ENCODE results near the gene KLF7. TPM values are rescaled to one million over a fixed set of nuclear protein-coding genes. Genes with fewer than 3 reads are reported as not detected.

The KLF7 gene
- polyA plus RNA-seq, 2 of the 4 experiments (the other 2 are of a cell fraction): 17.8 to 29.8 TPM

DNA sequence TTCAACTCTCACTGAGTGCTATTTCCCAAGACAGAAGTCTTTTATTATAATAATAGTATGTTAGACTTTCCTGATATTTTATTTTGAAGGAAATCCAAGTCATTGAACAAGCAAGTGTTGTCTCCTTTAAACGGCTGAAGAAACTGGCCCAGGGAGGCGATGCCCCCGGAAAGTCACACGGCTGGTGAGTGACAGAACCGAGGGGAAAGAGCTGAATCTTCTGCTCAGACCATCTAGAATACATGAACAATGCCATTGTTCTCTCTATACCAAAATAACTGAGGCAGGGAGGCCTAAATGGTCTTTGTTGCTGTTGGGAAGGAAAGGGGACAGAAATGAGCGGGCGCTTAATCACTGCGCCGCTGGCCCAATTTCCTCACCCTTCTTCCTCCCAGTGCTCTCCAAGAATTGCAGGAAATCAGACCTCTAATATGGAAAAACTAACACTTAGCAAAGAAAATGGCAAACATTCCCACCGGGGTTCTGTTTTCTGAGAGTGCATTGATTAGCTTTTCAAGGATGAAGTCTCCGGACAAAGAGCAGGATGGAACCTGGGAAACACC lies 101.5 kb downstream of the KLF7 start:
- ChIA-PET CTCF (interaction anchor here (1.2 to 1.4 kb wide), 2 partner anchors 9 to 12 kb away, joined by 3 read pairs; no protein-coding TSS in a partner anchor), POLR2A (no interaction called here)
- FAIRE-seq: no peak
- TF ChIP-seq RCOR1 (IDR thresholded peaks at IDR 0.05; ENCODE audit: low read depth, low read length) (no peak), RAD21 (conservative IDR thresholded peaks at IDR 0.05 in 1 of 2, IDR thresholded peaks at IDR 0.05 in 1 of 2) (no peak), HEYL (CRISPR knock-in tag; IDR thresholded peaks at IDR 0.05) (no peak), HOXA7 (CRISPR knock-in tag; IDR thresholded peaks at IDR 0.05) (no peak), FOSB (CRISPR knock-in tag; IDR thresholded peaks at IDR 0.05) (no peak), POLR2A (IDR thresholded peaks at IDR 0.05; ENCODE audit: low read length) (no peak), EP300 (IDR thresholded peaks at IDR 0.05) (no peak), CBX2 (IDR thresholded peaks at IDR 0.05; ENCODE audit: borderline replicate concordance, low read depth) (no peak), CEBPB (IDR thresholded peaks at IDR 0.05) (no peak), MAZ (IDR thresholded peaks at IDR 0.05; ENCODE audit: borderline replicate concordance, low read depth, low read length) (no peak)
- H3K4me3 ChIP-seq: no peak overlapping the region
- H3K27ac ChIP-seq: no peak overlapping the region
- DNase-seq (ENCODE audit: low read depth in 1 of 2, low spot score in 1 of 2): no peak
- no peak for ATAC-seq
- 73% methylated on average over 11 of the region's 11 CpGs for WGBS (ENCODE audit: missing lambda C conversion rate)
- H3K4me1 ChIP-seq: peaks cover 3% of the 10 kb centered on the region; the same call in 2 of the 3 replicates
- H3K4me2 ChIP-seq: no peak overlapping the region
- no peaks in the 10 kb centered on the region for H3K9me3 ChIP-seq

DNA sequence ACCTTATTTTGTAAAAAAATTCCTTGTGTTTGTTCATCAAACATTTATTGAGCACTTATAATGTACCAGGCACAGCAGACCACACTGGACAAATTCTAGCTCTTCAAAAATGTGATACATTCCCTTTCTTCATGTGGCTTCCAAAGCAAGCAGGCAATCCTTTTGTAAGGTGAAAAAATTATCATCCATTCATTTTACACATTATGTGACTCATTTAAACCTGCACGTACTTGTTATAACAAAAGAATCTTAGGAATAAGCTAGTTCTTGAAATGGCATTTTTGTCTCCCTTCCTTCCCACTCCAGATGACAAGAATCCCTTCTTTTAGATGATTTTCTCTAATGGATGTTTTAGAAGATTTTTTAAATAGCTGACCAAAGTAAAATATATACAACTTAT lies 104.6 kb downstream of the KLF7 start:
- DNase-seq (ENCODE audit: low read depth in 1 of 2, low spot score in 1 of 2): no peak
- TF ChIP-seq SREBF2 (IDR thresholded peaks at IDR 0.05) (no peak), CHD4 (IDR thresholded peaks at IDR 0.05; ENCODE audit: borderline replicate concordance) (no peak), CEBPB (IDR thresholded peaks at IDR 0.05) (no peak), RNF2 (IDR thresholded peaks at IDR 0.05; ENCODE audit: borderline replicate concordance, low read depth) (no peak), CBX8 (IDR thresholded peaks at IDR 0.05) (no peak), EP300 (IDR thresholded peaks at IDR 0.05) (no peak), FOSB (CRISPR knock-in tag; IDR thresholded peaks at IDR 0.05) (no peak), PHF8 (IDR thresholded peaks at IDR 0.05; ENCODE audit: borderline replicate concordance, low read depth) (no peak), SMC3 (IDR thresholded peaks at IDR 0.05) (no peak), HDAC2 (IDR thresholded peaks at IDR 0.05) (no peak), FOXS1 (CRISPR knock-in tag; IDR thresholded peaks at IDR 0.05) (no peak)
- TF ChIP-seq, protein P1, sequence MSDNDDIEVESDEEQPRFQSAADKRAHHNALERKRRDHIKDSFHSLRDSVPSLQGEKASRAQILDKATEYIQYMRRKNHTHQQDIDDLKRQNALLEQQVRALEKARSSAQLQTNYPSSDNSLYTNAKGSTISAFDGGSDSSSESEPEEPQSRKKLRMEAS (IDR thresholded peaks at IDR 0.05): no peak
- TF ChIP-seq, protein P2, sequence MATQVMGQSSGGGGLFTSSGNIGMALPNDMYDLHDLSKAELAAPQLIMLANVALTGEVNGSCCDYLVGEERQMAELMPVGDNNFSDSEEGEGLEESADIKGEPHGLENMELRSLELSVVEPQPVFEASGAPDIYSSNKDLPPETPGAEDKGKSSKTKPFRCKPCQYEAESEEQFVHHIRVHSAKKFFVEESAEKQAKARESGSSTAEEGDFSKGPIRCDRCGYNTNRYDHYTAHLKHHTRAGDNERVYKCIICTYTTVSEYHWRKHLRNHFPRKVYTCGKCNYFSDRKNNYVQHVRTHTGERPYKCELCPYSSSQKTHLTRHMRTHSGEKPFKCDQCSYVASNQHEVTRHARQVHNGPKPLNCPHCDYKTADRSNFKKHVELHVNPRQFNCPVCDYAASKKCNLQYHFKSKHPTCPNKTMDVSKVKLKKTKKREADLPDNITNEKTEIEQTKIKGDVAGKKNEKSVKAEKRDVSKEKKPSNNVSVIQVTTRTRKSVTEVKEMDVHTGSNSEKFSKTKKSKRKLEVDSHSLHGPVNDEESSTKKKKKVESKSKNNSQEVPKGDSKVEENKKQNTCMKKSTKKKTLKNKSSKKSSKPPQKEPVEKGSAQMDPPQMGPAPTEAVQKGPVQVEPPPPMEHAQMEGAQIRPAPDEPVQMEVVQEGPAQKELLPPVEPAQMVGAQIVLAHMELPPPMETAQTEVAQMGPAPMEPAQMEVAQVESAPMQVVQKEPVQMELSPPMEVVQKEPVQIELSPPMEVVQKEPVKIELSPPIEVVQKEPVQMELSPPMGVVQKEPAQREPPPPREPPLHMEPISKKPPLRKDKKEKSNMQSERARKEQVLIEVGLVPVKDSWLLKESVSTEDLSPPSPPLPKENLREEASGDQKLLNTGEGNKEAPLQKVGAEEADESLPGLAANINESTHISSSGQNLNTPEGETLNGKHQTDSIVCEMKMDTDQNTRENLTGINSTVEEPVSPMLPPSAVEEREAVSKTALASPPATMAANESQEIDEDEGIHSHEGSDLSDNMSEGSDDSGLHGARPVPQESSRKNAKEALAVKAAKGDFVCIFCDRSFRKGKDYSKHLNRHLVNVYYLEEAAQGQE (IDR thresholded peaks at IDR 0.05): no peak
- TF ChIP-seq, protein P3, sequence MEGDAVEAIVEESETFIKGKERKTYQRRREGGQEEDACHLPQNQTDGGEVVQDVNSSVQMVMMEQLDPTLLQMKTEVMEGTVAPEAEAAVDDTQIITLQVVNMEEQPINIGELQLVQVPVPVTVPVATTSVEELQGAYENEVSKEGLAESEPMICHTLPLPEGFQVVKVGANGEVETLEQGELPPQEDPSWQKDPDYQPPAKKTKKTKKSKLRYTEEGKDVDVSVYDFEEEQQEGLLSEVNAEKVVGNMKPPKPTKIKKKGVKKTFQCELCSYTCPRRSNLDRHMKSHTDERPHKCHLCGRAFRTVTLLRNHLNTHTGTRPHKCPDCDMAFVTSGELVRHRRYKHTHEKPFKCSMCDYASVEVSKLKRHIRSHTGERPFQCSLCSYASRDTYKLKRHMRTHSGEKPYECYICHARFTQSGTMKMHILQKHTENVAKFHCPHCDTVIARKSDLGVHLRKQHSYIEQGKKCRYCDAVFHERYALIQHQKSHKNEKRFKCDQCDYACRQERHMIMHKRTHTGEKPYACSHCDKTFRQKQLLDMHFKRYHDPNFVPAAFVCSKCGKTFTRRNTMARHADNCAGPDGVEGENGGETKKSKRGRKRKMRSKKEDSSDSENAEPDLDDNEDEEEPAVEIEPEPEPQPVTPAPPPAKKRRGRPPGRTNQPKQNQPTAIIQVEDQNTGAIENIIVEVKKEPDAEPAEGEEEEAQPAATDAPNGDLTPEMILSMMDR (IDR thresholded peaks at IDR 0.05): no peak
- H3K9me3 ChIP-seq: no peaks in the 10 kb centered on the region
- ChIA-PET CTCF (interaction anchor here (0.7 kb wide), 1 partner anchor 412 kb away, joined by 3 read pairs; no protein-coding TSS in a partner anchor), POLR2A (no interaction called here)
- WGBS (ENCODE audit: missing lambda C conversion rate): 60% methylated on average over 1 of the region's 1 CpG
- ATAC-seq: no peak
- no peak for FAIRE-seq
- no peak overlapping the region for H3K4me3 ChIP-seq
- H3K4me2 ChIP-seq: no peak overlapping the region
- no peak overlapping the region for H3K27ac ChIP-seq
- peaks cover 3% of the 10 kb centered on the region; the same call in 2 of the 3 replicates for H3K4me1 ChIP-seq

All from A549 (cell line).